Adrenal gland (tissue), 12 donors: ENCODE measurements around the gene SFXN5. TPM values are rescaled to one million over a fixed set of nuclear protein-coding genes. Genes with fewer than 3 reads are reported as not detected.
A peak's percentile ranks its signal among the peaks of the same experiment; 100 is the strongest.
"Not testable (repeated sequence)": the region's sequence is repeated elsewhere in the genome, so short reads cannot be mapped to it uniquely, and the experiment has no call there.

ENCODE experiments used
- DNase-seq, 7 donors: peaks; one replicate each; pipeline ENCODE4 v3.0.0-alpha.2; 2019 to 2020
- H3K27ac ChIP-seq, 5 donors: fragments of 200-600 bp; sonication (generic) in 4 of 5; 1 replicate in 3 of 5; 2 replicates in 2 of 5; pipeline versions ENCODE4 v1.5.1 to v1.8.0; 2016 to 2020; ENCODE audit warnings: mild to moderate bottlenecking in 1 of 5
- H3K27me3 ChIP-seq: fragments of 200-600 bp; 2 replicates; pipeline ENCODE4 v1.8.0; 2021
- H3K36me3 ChIP-seq, 2 donors: fragments of 200-600 bp; replicated peaks in 1 of 2; 1 replicate in 1 of 2; 2 replicates in 1 of 2; pipeline versions ENCODE4 v1.5.1 to v1.8.0; 2018 to 2022
- H3K4me1 ChIP-seq, 2 donors: fragments of 200-600 bp; replicated peaks in 1 of 2; 1 replicate in 1 of 2; 2 replicates in 1 of 2; pipeline versions ENCODE4 v1.5.1 to v1.8.0; 2018 to 2021
- H3K4me3 ChIP-seq, 4 donors: fragments of 200-600 bp; sonication (generic) in 3 of 4; one replicate each; pipeline ENCODE4 v1.5.1; 2016 to 2018
- H3K9me3 ChIP-seq, 3 donors: fragments of 200-600 bp; sonication (generic) in 1 of 3; replicated peaks in 1 of 3; 1 replicate in 2 of 3; 2 replicates in 1 of 3; pipeline versions ENCODE4 v1.5.1 to v1.8.0; 2016 to 2021
- CTCF ChIP-seq, 6 experiments: fragments of 450-650 bp in 4 of 6; fragments of 200-600 bp in 2 of 6; sonication (generic) in 1 of 6; IDR thresholded peaks; 1 replicate in 5 of 6; 2 replicates in 1 of 6; pipeline versions ENCODE4 v1.5.1 to v1.8.0; 2016 to 2021; ENCODE audit warnings: antibody characterized with exemption in 6 of 6, mild to moderate bottlenecking in 2 of 6, moderate library complexity in 1 of 6
- POLR2A ChIP-seq, 2 donors: fragments of 450-650 bp; IDR thresholded peaks; one replicate each; pipeline ENCODE4 v1.6.1; 2017; ENCODE audit warnings: antibody characterized with exemption in 2 of 2, mild to moderate bottlenecking in 2 of 2, moderate library complexity in 1 of 2
- WGBS, 4 donors: extraction: QIAGEN DNeasy Blood & Tissue Kit in 2 of 4; methylation state at CpG; one replicate each; pipeline versions ENCODE4 v1.1.5 to v1.1.7; 2013 to 2017; 5-methylcytosine and 5-hydroxymethylcytosine counted together
- intact Hi-C, 2 donors: fragments of 100-400 bp; cut with DNase I; formaldehyde crosslinking; loops; one replicate each; pipeline versions ENCODE4 v1.14.1 to v1.15.0; 2022 to 2023
- polyA plus RNA-seq, 3 donors: library from polyadenylated mRNA; stranded (reverse); fragments of 200-250 nt in 2 of 3; fragments of 350-450 nt in 1 of 3; fragmentation: Illumina TruSeq in 1 of 3; extraction: RNeasy Lipid Tissue Mini Kit (QIAGEN cat#74804) in 1 of 3; gene quantifications; one replicate each; pipeline ENCODE4 v1.2.3, GENCODE V29; 2013 to 2014
- total RNA-seq, 9 donors: library from RNA; depleted of rRNA in 4 of 9; stranded (reverse); fragments of >200 nt in 4 of 9; fragments of 120-200 nt in 1 of 9; fragmentation: NEBNext Ultra II Directional in 1 of 9; extraction: Animal tissue kit (Norgen Biotek cat#: 25700) in 1 of 9; gene quantifications; one replicate each; pipeline versions ENCODE4 v1.1.0 to v1.2.4, GENCODE V29; 2013 to 2023
- donor health status: healthy with polysubstance abuse.
- donor health status: Bipolar disorder and iron deficiency.
- donor health status: DM: yes; HTN: yes; CAD: no.
- donor health status: DM: no; HTN: no; CAD: no.
- donor health status: DM: no; HTN: no; CAD: no.
- donor health status: DM: yes; HTN: yes; CAD: no.

SFXN5 gene
- total and polyA plus RNA-seq, 12 donors, result 12.2 to 56.5 (median 32.7) TPM

DNA sequence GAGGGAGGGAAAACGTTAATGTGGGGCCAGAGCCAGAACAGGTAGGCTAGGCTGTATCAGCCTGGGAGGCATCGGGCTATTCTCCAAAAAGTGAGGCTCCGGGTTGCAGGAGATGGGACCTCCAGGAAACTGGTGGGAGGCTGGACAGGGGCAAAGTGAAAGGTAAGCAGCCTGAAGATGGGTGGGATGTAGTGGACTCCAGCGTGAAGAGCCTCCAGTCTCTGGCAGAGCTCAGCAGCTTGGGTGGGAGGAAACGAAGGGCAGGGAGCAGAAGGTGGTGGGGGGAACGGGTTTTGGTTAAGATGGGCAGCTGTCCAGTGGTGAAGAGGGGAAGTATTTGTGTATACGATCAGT, 157.3 kb downstream of the SFXN5 start:
- WGBS, 4 donors, result 8 to 11% (median 9%) methylated on average over 7 of the region's 7 CpGs
- peaks cover 27 to 33% of the 10 kb centered on the region in 2 donors for H3K4me1 ChIP-seq
- no peak overlapping the region for H3K4me3 ChIP-seq
- peak in 2 of 7 donors; percentile 12 to 21 for DNase-seq
- no peaks in the 10 kb centered on the region for H3K9me3 ChIP-seq
- TF ChIP-seq POLR2A (IDR thresholded peaks at IDR 0.05), result no peak
- no peak for TF ChIP-seq CTCF (IDR thresholded peaks at IDR 0.05)
- peaks cover 98% of the 10 kb centered on the region for H3K27me3 ChIP-seq
- H3K36me3 ChIP-seq, result no peaks in the 10 kb centered on the region
- intact Hi-C loops, result no loop called here
- no peak overlapping the region for H3K27ac ChIP-seq

GRCh38 chr2:72913486-72914205, 157.9 kb downstream of the SFXN5 start:
- Histone ChIP-seq H3K27me3 (peaks cover 100% of the 10 kb centered on the region), H3K36me3 (no peaks in the 10 kb centered on the region), H3K4me3 (no peak overlapping the region), H3K27ac (no peak overlapping the region), H3K4me1 (peaks cover 27 to 32% of the 10 kb centered on the region in 2 donors), H3K9me3 (no peaks in the 10 kb centered on the region)
- peak in 2 of 7 donors; percentile 4 to 5 for DNase-seq
- 17 to 28% (median 21%) methylated on average over 7 of the region's 7 CpGs for WGBS, 4 donors
- intact Hi-C loops, result no loop called here
- TF ChIP-seq CTCF (IDR thresholded peaks at IDR 0.05) (no peak), POLR2A (IDR thresholded peaks at IDR 0.05) (no peak)

DNA sequence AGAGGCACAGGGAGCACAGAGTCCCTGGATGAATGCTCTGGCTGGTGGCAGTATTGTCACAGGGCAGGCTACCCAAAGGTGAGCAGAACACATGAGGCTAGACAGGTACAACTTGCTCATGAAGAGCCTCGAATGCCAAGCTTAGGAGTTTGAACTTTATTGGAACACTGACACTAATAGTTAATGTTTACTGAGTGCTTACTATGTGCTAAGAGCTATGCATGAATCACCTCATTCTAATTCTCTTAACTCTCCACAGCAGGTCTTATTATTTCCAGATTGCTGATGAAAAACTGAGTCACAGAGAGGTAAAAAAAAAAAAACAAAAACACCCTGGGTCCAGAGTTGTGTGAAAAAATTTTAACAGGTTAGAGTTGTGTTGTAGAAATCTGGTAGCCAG, 160.3 kb downstream of the SFXN5 start:
- Histone ChIP-seq H3K9me3 (no peaks in the 10 kb centered on the region), H3K36me3 (no peaks in the 10 kb centered on the region), H3K27me3 (peaks cover 96% of the 10 kb centered on the region), H3K4me1 (peaks cover 7 to 8% of the 10 kb centered on the region in 2 donors), H3K4me3 (no peak overlapping the region), H3K27ac (no peak overlapping the region)
- intact Hi-C loops, result no loop called here
- no peak for TF ChIP-seq POLR2A (IDR thresholded peaks at IDR 0.05)
- no peak for TF ChIP-seq CTCF (IDR thresholded peaks at IDR 0.05)
- WGBS, 4 donors, result 40 to 60% (median 47%) methylated on average over 1 of the region's 1 CpG
- no peak for DNase-seq

DNA sequence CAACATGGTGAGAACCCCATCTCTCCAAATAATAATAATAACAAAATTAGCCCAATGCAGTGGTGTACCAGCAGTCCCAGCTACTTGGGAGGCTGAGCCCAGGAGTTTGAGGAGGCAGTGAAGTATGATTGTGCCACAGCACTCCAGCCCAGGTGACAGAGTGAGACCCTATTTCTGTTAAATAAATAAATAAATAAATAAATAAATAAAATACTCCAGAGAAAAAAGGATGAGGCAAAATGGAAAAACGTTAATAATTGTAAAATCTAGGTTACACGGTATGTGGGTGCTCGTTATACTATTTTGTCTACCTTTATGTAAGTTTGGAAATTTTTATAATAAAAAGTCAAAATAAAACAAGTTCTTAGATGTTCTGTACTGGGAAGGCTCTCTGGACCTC, 162.8 kb downstream of the SFXN5 start:
- Histone ChIP-seq H3K4me1 (no peaks in the 10 kb centered on the region), H3K27ac (no peak overlapping the region), H3K27me3 (peaks cover 78% of the 10 kb centered on the region), H3K9me3 (no peaks in the 10 kb centered on the region), H3K36me3 (no peaks in the 10 kb centered on the region), H3K4me3 (no peak overlapping the region)
- no peak for DNase-seq
- intact Hi-C loops, result no loop called here
- WGBS, 4 donors, result 70 to 81% (median 75%) methylated on average over 3 of the region's 3 CpGs
- TF ChIP-seq POLR2A (IDR thresholded peaks at IDR 0.05) (no peak), CTCF (IDR thresholded peaks at IDR 0.05) (no peak)

DNA sequence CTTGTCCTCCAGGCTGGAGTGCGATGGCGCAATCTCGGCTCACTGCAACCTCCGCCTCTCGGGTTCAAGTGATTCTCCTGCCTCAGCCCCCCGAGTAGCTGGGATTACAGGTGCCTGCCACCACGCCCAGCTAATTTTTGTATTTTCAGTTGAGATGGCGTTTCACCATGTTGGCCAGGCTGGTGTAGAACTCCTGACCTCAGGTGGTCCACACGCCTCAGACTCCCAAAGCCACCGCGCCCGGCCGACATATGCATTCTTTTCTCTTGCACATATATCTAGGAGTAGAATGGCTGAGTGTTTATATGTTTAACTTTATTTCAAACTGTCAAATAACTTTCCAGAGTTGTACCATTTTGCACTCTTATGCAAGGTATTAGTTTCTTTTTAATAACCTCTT, 164.1 kb downstream of the SFXN5 start:
- H3K36me3 ChIP-seq, H3K4me3 ChIP-seq, H3K27ac ChIP-seq, H3K9me3 ChIP-seq, H3K4me1 ChIP-seq, intact Hi-C loops: not testable (repeated sequence)
- peaks cover 64% of the 10 kb centered on the region for H3K27me3 ChIP-seq
- 81 to 91% (median 85%) methylated on average over 13 of the region's 13 CpGs for WGBS, 4 donors
- peak in 1 of 7 donors; percentile 23 for DNase-seq
